GM21576 (cell line): ENCODE data around the gene VGLL2.

Source experiments
- ATAC-seq: cut with Tn5 transposase; IDR thresholded peaks from one replicate; pipeline ENCODE4 v1.9.1; 2021; ENCODE audit warnings: mild to moderate bottlenecking, moderate library complexity; ENCODE audit not compliant: unreplicated experiment

The VGLL2 gene

GRCh38 chr6:117311726-117312125, 46.4 kb downstream of the VGLL2 start:
- ATAC-seq, result no peak

DNA sequence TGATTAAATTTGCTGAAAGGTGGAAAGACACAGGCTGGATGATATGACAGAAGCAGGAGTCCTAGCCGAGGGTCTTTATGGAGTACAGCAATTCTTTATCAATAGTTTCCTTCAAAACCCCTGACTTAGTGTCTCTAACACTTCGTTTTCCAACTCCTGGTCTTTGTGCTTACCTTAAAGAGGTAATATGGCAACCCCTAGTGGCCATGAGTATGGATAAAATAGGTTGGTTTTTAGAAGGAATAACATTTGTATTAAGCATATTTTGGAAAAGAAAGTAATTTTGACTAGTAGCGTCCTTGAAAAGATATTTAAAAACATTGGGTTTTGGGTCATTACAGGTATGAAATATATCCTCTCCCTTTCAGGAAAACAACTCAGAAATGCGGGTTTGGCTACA, 51.9 kb downstream of the VGLL2 start:
- no peak for ATAC-seq
